GM12892 (cell line): ENCODE data around the gene CRB3.

Experiments
- POLR2A ChIP-seq: IDR thresholded peaks from 2 replicates; pipeline ENCODE4 v1.6.1; 2011; ENCODE audit warnings: low read depth, low read length, control low read depth
- POLR2AphosphoS5 ChIP-seq: IDR thresholded peaks from 2 replicates; pipeline ENCODE4 v1.6.1; 2011; ENCODE audit warnings: low read depth, low read length, control low read depth
- TAF1 ChIP-seq: IDR thresholded peaks from 2 replicates; pipeline ENCODE4 v1.6.1; 2011; ENCODE audit warnings: low read depth, mild to moderate bottlenecking, control low read depth, low read length, borderline replicate concordance

GRCh38 chr19:6484230-6484629 is 20.2 kb downstream of the CRB3 start:
- no peak for TF ChIP-seq POLR2A
- TF ChIP-seq POLR2AphosphoS5: no peak
- no peak for TF ChIP-seq TAF1
